ENCODE measurements around the gene GOLGA2.

GOLGA2 gene

GRCh38 chr9:128226412-128226801, 49.4 kb downstream of the GOLGA2 start:
- no peak overlapping the region for H3K4me3 ChIP-seq (ENCODE audit: low read length)
- TF ChIP-seq ZNF274 (IDR thresholded peaks at IDR 0.05; ENCODE audit: low read depth, low read length): no peak

GRCh38 chr9:128225770-128226411, 49.9 kb downstream of the GOLGA2 start:
- H3K4me3 ChIP-seq (ENCODE audit: low read length): no peak overlapping the region
- no peak for TF ChIP-seq ZNF274 (IDR thresholded peaks at IDR 0.05; ENCODE audit: low read depth, low read length)

GRCh38 chr9:128224877-128225276, 50.9 kb downstream of the GOLGA2 start:
- TF ChIP-seq ZNF274 (IDR thresholded peaks at IDR 0.05; ENCODE audit: low read depth, low read length): no peak
- H3K4me3 ChIP-seq (ENCODE audit: low read length): no peak overlapping the region

GRCh38 chr9:128222880-128223670, 52.7 kb downstream of the GOLGA2 start:
- no peak overlapping the region for H3K4me3 ChIP-seq (ENCODE audit: low read length)
- no peak for TF ChIP-seq ZNF274 (IDR thresholded peaks at IDR 0.05; ENCODE audit: low read depth, low read length)

- no peak for TF ChIP-seq ZNF274 (IDR thresholded peaks at IDR 0.05; ENCODE audit: low read depth, low read length)
- no peak overlapping the region for H3K4me3 ChIP-seq (ENCODE audit: low read length)
These were observed 53.8 kb downstream of the GOLGA2 start for GRCh38 chr9:128222026-128222425.

- no peak for TF ChIP-seq ZNF274 (IDR thresholded peaks at IDR 0.05; ENCODE audit: low read depth, low read length)
These were observed 56.0 kb downstream of the GOLGA2 start for GRCh38 chr9:128219831-128220230.

GRCh38 chr9:128218518-128219389, 57.1 kb downstream of the GOLGA2 start:
- H3K4me3 ChIP-seq (ENCODE audit: low read length): peak overlapping the region; percentile 44; the same call in 1 of the 2 replicates

More at GRCh38 chr9:128219831-128220230, 56.0 kb downstream of the GOLGA2 start:
- H3K4me3 ChIP-seq (ENCODE audit: low read length): no peak overlapping the region

GRCh38 chr9:128218172-128218517, 57.7 kb downstream of the GOLGA2 start:
- TF ChIP-seq ZNF274 (IDR thresholded peaks at IDR 0.05; ENCODE audit: low read depth, low read length): no peak
- H3K4me3 ChIP-seq (ENCODE audit: low read length): peak overlapping the region; percentile 44; the same call in 1 of the 2 replicates

More at GRCh38 chr9:128218518-128219389, 57.1 kb downstream of the GOLGA2 start:
- TF ChIP-seq ZNF274 (IDR thresholded peaks at IDR 0.05; ENCODE audit: low read depth, low read length): no peak

GRCh38 chr9:128216781-128217553, 58.8 kb downstream of the GOLGA2 start:
- no peak for TF ChIP-seq ZNF274 (IDR thresholded peaks at IDR 0.05; ENCODE audit: low read depth, low read length)
- no peak overlapping the region for H3K4me3 ChIP-seq (ENCODE audit: low read length)

GRCh38 chr9:128215491-128216409, 60.1 kb downstream of the GOLGA2 start:
- no peak overlapping the region for H3K4me3 ChIP-seq (ENCODE audit: low read length)
- TF ChIP-seq ZNF274 (IDR thresholded peaks at IDR 0.05; ENCODE audit: low read depth, low read length): no peak

GRCh38 chr9:128214571-128215490, 61.0 kb downstream of the GOLGA2 start:
- TF ChIP-seq ZNF274 (IDR thresholded peaks at IDR 0.05; ENCODE audit: low read depth, low read length): no peak
- H3K4me3 ChIP-seq (ENCODE audit: low read length): no peak overlapping the region
